Activated T-cell treated with anti-CD3 and anti-CD28 coated beads, Interleukin-2, amount 50 U/mL, for 72 hours (primary cell): ENCODE results near the gene CBFA2T3. TPM values are rescaled to one million over a fixed set of nuclear protein-coding genes. Genes with fewer than 3 reads are reported as not detected.

Experiments used
- ATAC-seq, 2 donors: fragments of 150-1000 bp; cut with Tn5 transposase; replicated peaks in 1 of 2; 2 replicates each; pipeline ENCODE4 v1.10.0; 2021; ENCODE audit warnings: moderate library complexity in 2 of 2, mild to moderate bottlenecking in 1 of 2
- DNase-seq, 2 donors: peaks; one replicate each; pipeline ENCODE4 v3.0.0; 2021 to 2022; ENCODE audit warnings: mixed read lengths in 1 of 2
- H3K27ac Mint-ChIP-seq: one replicate; pipeline ENCODE4 v1.8.0; 2022; ENCODE audit warnings: mild to moderate bottlenecking, moderate library complexity, mixed read lengths
- H3K27me3 Mint-ChIP-seq: one replicate; pipeline ENCODE4 v1.8.0; 2022; ENCODE audit warnings: low read depth, mixed read lengths
- H3K36me3 Mint-ChIP-seq, 2 donors: one replicate each; pipeline ENCODE4 v1.8.0; 2022; ENCODE audit warnings: mixed read lengths in 2 of 2, mild to moderate bottlenecking in 1 of 2; ENCODE audit not compliant: insufficient read depth in 2 of 2
- H3K4me1 Mint-ChIP-seq: one replicate; pipeline ENCODE4 v1.8.0; 2022; ENCODE audit warnings: low read depth, mixed read lengths
- H3K4me3 Mint-ChIP-seq, 2 donors: one replicate each; pipeline ENCODE4 v1.8.0; 2022; ENCODE audit warnings: mild to moderate bottlenecking in 2 of 2, mixed read lengths in 2 of 2, moderate library complexity in 2 of 2
- H3K9me3 Mint-ChIP-seq, 2 donors: one replicate each; pipeline ENCODE4 v1.8.0; 2022; ENCODE audit warnings: mixed read lengths in 2 of 2
- total RNA-seq, 2 donors: library from RNA; stranded (reverse); gene quantifications; one replicate each; pipeline ENCODE4 v1.2.3, GENCODE V29; 2022

The CBFA2T3 gene
- total RNA-seq, 2 donors from 2014 or later = 1.2 to 1.7 TPM

- ATAC-seq (no peak), DNase-seq (no peak)
- Mint-ChIP-seq H3K4me1 (no peaks in the 10 kb centered on the region), H3K36me3 (no peaks in the 10 kb centered on the region), H3K27ac (no peak overlapping the region), H3K27me3 (no peaks in the 10 kb centered on the region), H3K4me3 (no peak overlapping the region), H3K9me3 (no peaks in the 10 kb centered on the region)
Measured at GRCh38 chr16:88842806-88843205, 134.2 kb downstream of the CBFA2T3 start.

DNA sequence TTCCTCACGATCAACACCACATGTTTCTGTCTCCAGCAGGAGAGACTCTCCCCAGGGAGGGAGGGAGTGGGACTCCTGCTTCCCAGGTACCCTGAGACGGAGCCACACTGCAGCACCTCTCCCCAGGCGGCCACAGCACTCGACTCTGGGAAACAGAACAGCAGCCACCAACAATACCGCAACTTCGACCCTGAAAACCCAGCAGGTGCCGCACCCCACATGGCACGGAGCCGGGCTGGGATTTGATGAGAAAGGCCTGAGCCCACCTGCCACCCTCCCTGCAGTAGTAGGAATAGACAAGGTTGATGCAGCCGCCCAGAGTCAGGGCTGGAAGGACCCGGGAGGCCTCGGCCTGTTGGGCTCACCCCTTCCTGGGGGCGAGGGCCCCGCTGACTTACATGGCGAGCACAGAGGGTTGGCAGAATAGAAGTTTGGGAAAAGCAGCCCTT lies 134.7 kb downstream of the CBFA2T3 start:
- DNase-seq (no peak), ATAC-seq (no peak)
- no peaks in the 10 kb centered on the region for H3K27me3 Mint-ChIP-seq

GRCh38 chr16:88841521-88842307 lies 135.3 kb downstream of the CBFA2T3 start:
- Mint-ChIP-seq H3K27me3 (no peaks in the 10 kb centered on the region), H3K36me3 (no peaks in the 10 kb centered on the region), H3K9me3 (no peaks in the 10 kb centered on the region), H3K4me3 (no peak overlapping the region), H3K27ac (no peak overlapping the region), H3K4me1 (no peaks in the 10 kb centered on the region)
- no peak for DNase-seq
- no peak for ATAC-seq

More for the DNA sequence above, 134.7 kb downstream of the CBFA2T3 start:
- no peak overlapping the region for H3K4me3 Mint-ChIP-seq
- no peak overlapping the region for H3K27ac Mint-ChIP-seq
- H3K4me1 Mint-ChIP-seq = no peaks in the 10 kb centered on the region
- no peaks in the 10 kb centered on the region for H3K36me3 Mint-ChIP-seq
- no peaks in the 10 kb centered on the region for H3K9me3 Mint-ChIP-seq

DNA sequence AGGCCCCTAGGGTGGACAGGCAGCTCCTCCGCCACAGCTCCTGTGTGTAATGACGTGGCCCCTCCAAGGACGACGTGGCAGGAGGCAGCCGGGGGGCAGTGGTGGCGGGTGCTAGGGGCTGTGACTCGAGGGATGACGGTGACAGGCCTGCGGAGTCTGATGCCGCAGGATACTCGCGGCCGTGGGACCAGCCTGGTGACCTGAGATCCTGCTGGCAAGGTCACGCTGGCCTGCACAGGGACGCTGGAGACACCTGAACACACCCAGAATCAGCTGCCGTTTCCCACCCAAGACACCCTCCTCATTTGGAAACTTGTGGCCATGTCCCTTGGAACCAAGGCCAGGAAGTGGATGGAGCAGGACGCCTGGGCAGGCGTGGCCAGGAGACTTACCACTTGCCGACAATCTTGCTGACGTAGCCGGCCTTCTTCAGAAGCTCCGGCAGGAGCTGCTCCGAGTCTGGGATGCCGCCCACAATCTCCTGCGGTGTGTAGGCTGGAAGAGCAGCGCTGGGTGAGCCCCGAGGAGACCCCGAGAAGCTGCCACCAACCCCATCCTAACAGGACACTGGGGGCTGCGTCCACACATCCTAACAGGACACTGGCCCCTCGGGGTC lies 136.3 kb downstream of the CBFA2T3 start:
- Mint-ChIP-seq H3K4me1 (no peaks in the 10 kb centered on the region), H3K9me3 (no peaks in the 10 kb centered on the region), H3K4me3 (no peak overlapping the region), H3K27ac (no peak overlapping the region), H3K36me3 (no peaks in the 10 kb centered on the region), H3K27me3 (no peaks in the 10 kb centered on the region)
- no peak for DNase-seq
- ATAC-seq = no peak

DNA sequence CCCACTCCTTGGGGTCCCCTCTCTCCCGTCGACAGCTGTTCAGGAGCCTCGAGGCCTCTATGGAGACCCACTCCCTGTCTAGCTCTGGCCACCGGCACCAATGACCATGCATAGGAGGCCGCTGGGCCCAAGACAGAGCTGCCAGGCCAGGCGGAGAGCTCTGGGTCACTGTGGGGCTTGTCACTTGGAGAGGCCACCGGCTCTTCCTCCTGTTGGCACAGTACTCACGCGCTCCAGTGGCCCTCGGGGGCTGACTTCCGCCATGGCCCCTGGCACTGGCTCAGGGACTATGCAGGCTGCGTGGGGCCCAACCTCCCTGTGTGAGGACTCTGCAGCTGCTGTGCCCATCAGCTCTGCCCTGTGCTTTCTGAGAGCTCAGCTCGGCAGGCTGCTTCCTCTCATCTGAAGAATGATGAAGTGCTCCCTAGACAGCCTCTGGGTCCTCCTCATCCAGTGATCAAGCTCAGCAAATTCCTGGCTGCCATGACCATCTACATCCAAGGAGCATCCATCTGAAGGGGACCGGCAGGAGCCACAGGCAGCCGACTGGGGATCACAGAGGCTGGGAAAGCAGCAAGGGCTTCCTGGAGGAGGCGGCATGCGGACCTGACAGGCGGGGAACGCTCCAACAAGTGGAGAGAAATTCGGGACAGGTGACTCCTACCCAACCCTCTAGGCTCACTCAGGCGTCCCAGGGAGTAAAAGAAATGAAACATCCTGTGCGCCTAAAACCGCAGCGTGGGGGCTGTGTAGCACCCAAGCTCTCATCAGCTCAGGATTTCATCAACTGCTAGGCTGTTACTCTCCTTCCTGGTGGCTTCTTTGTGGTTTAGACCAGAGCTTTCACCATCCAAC lies 137.0 kb downstream of the CBFA2T3 start:
- Mint-ChIP-seq H3K36me3 (no peaks in the 10 kb centered on the region), H3K4me1 (no peaks in the 10 kb centered on the region), H3K9me3 (no peaks in the 10 kb centered on the region), H3K27me3 (no peaks in the 10 kb centered on the region), H3K27ac (no peak overlapping the region), H3K4me3 (no peak overlapping the region)
- DNase-seq (no peak), ATAC-seq (no peak)

DNA sequence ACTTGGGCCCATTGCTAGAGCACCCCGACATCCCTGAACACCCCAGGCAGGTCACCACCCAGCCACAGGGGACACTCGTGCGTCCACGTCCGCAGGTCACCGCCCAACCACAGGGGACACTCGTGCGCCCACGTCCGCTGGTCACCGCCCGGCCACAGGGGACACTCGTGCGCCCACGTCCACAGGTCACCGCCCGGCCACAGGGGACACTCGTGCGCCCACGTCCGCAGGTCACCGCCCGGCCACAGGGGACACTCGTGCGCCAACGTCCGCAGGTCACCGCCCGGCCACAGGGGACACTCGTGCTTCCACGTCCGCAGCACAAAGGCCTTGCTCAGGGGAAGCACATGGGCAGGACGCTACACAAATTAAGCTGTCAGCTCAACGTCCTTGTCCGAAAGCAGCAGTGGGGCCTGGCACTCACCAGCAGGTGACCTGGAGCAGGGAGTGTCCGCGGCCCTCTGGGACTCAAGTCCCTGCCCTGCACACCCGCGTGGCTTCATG lies 137.9 kb downstream of the CBFA2T3 start:
- no peak overlapping the region for H3K4me3 Mint-ChIP-seq
- no peak overlapping the region for H3K27ac Mint-ChIP-seq
- no peak for DNase-seq
- no peaks in the 10 kb centered on the region for H3K36me3 Mint-ChIP-seq
- H3K4me1 Mint-ChIP-seq = no peaks in the 10 kb centered on the region
- H3K27me3 Mint-ChIP-seq = no peaks in the 10 kb centered on the region
- ATAC-seq = no peak
- H3K9me3 Mint-ChIP-seq = no peaks in the 10 kb centered on the region

GRCh38 chr16:88838566-88838965 lies 138.4 kb downstream of the CBFA2T3 start:
- no peaks in the 10 kb centered on the region for H3K4me1 Mint-ChIP-seq
- H3K27ac Mint-ChIP-seq = no peak overlapping the region
- ATAC-seq (no peak), DNase-seq (no peak)
- no peaks in the 10 kb centered on the region for H3K36me3 Mint-ChIP-seq
- H3K4me3 Mint-ChIP-seq = no peak overlapping the region
- H3K27me3 Mint-ChIP-seq = no peaks in the 10 kb centered on the region
- no peaks in the 10 kb centered on the region for H3K9me3 Mint-ChIP-seq

DNA sequence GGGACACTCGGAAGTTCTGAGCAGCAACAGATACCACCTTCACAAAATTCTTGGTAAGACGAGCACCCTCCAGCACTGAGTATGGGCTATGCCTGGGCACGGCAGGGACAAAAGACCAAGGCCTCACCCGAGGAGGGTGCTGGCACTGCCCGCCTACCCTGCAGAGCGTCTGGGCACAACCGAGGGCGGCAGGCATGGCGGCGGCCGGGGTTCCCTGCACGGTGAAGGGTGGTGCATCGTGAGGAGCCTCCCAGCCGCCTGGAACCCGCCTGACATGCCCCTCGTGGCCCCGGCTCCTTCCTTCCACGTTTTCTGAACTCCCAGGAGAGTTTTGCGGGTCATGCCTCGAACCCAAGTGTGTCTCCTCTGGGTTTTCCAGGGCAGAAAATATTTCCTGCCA lies 139.2 kb downstream of the CBFA2T3 start:
- Mint-ChIP-seq H3K36me3 (no peaks in the 10 kb centered on the region), H3K27me3 (no peaks in the 10 kb centered on the region), H3K27ac (no peak overlapping the region), H3K4me1 (no peaks in the 10 kb centered on the region), H3K9me3 (no peaks in the 10 kb centered on the region), H3K4me3 (no peak overlapping the region)
- no peak for DNase-seq
- ATAC-seq = no peak

DNA sequence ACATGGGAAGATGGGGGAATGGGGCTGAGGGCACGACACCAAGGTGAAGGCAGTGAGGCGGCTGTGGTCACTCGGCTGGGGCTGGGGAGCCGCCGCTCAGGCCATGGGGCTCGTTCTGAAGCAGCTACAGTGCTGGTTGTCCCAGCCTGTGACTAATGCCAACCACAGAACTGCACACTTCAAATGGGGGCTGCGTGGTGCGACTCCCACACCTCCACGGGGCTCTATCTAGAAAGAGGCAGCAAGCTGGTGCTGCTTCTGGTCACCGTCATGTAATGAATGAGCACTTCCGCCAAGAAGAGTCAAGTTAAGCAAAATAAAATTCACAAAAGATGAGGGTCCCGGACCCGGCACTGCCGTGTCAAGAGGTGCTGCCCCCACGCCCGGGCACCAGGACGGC lies 140.2 kb downstream of the CBFA2T3 start:
- Mint-ChIP-seq H3K9me3 (no peaks in the 10 kb centered on the region), H3K36me3 (no peaks in the 10 kb centered on the region), H3K27me3 (no peaks in the 10 kb centered on the region), H3K4me3 (no peak overlapping the region), H3K4me1 (no peaks in the 10 kb centered on the region), H3K27ac (no peak overlapping the region)
- ATAC-seq = no peak
- no peak for DNase-seq

- DNase-seq = no peak
- H3K4me1 Mint-ChIP-seq = no peaks in the 10 kb centered on the region
- no peak overlapping the region for H3K27ac Mint-ChIP-seq
- H3K9me3 Mint-ChIP-seq = no peaks in the 10 kb centered on the region
- no peaks in the 10 kb centered on the region for H3K36me3 Mint-ChIP-seq
- H3K27me3 Mint-ChIP-seq = no peaks in the 10 kb centered on the region
- ATAC-seq = no peak
- H3K4me3 Mint-ChIP-seq = no peak overlapping the region
Measured at GRCh38 chr16:88835818-88836217, 141.2 kb downstream of the CBFA2T3 start.

GRCh38 chr16:88835383-88835782 lies 141.6 kb downstream of the CBFA2T3 start:
- H3K9me3 Mint-ChIP-seq = no peaks in the 10 kb centered on the region
- no peaks in the 10 kb centered on the region for H3K4me1 Mint-ChIP-seq
- DNase-seq (no peak), ATAC-seq (no peak)
- H3K4me3 Mint-ChIP-seq = no peak overlapping the region
- no peaks in the 10 kb centered on the region for H3K36me3 Mint-ChIP-seq
- no peaks in the 10 kb centered on the region for H3K27me3 Mint-ChIP-seq
- no peak overlapping the region for H3K27ac Mint-ChIP-seq

DNA sequence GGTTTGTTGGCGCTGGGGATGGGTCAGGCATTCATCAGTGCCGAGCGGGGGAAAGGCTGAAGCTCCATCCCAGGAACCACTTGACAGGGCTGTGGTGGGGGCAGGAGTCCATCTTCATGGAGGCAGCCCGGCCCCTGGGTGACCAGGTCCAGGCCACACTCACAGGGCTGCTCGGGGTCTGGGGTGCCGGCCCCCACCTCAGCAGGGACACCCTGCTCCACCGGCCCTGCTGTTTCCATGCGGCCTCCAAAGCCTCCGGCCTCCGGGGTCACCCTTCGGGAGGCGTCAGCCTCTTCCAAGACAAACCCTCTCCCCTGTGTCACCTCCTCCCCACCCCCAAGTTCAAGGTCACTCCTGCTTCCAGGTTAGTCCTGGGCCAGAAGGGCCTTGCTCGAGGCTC lies 142.3 kb downstream of the CBFA2T3 start:
- Mint-ChIP-seq H3K36me3 (no peaks in the 10 kb centered on the region), H3K27me3 (no peaks in the 10 kb centered on the region), H3K27ac (no peak overlapping the region), H3K4me3 (no peak overlapping the region), H3K9me3 (no peaks in the 10 kb centered on the region), H3K4me1 (no peaks in the 10 kb centered on the region)
- DNase-seq = no peak
- ATAC-seq = no peak

DNA sequence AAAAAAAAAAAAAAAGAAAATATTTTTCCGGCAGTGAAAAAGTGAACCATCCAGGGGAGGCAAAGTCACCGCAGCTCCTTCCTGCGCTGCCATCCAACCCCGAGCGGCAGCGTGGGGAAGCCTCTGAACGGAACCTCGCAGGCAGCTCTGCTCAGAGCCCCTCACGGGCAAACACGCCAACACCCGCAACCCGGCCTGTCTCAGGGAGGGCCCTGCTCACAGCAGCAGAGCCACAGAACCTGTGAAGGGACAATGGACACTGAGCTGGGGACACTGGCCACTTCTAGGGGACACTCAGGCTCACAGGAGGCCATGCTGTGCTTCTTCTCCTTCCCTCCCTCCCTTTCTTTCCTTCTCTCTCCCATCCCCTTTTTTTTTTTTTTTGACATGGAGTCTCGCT lies 143.9 kb downstream of the CBFA2T3 start:
- no peaks in the 10 kb centered on the region for H3K36me3 Mint-ChIP-seq
- DNase-seq = no peak
- H3K4me1 Mint-ChIP-seq = no peaks in the 10 kb centered on the region
- no peak overlapping the region for H3K4me3 Mint-ChIP-seq
- ATAC-seq = no peak
- no peak overlapping the region for H3K27ac Mint-ChIP-seq
- H3K9me3 Mint-ChIP-seq = no peaks in the 10 kb centered on the region
- no peaks in the 10 kb centered on the region for H3K27me3 Mint-ChIP-seq
